Measurements from ENCODE around the gene SLC25A41.

Gene SLC25A41

DNA sequence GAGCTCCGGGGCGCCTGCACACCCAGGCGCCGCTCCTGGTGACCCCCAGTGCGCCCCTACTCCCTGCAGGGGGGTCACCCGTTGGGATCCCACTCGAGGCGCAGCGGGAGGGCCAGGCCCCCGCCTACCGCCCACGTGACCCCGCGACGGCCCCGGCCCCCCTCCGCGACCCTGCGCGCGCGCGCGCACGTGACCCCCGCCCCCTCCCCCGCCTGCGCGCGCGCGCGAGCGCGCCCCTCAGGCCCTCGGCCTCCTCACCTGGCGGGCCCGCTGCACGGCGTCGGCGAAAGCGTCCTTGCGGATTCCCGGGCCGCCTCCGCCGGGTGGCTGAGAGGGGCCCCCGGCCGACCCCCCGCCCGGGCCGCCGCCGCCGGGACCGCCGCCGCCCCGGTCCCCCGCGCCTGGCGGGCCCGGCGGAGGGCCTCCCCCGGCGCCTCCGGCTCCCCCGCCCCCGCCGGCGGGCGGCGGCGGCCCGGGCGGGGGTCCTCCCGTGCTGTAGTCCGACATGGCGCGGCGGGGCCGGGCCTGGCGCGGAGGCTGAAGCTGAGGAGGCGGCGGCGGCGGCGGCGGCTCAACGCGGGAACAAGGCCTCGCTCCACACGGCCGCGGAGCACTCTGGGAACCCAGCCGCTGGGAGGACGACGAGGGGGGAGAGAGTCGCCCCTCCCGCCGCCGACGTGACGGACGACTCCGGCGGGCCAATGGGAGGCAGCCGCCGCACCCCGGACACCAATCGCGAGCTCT, 9.2 kb downstream of the SLC25A41 start, which contains the start of gene KHSRP:
Gene KHSRP, minus strand, starts transcription at position 617 of the 744 bp plus-strand sequence. Its CDS starts 110 bp downstream, at position 507.
- TF ChIP-seq EZH2 (IDR thresholded peaks at IDR 0.05; ENCODE audit: borderline replicate concordance, low read length): no peak
- TF ChIP-seq, protein P1, sequence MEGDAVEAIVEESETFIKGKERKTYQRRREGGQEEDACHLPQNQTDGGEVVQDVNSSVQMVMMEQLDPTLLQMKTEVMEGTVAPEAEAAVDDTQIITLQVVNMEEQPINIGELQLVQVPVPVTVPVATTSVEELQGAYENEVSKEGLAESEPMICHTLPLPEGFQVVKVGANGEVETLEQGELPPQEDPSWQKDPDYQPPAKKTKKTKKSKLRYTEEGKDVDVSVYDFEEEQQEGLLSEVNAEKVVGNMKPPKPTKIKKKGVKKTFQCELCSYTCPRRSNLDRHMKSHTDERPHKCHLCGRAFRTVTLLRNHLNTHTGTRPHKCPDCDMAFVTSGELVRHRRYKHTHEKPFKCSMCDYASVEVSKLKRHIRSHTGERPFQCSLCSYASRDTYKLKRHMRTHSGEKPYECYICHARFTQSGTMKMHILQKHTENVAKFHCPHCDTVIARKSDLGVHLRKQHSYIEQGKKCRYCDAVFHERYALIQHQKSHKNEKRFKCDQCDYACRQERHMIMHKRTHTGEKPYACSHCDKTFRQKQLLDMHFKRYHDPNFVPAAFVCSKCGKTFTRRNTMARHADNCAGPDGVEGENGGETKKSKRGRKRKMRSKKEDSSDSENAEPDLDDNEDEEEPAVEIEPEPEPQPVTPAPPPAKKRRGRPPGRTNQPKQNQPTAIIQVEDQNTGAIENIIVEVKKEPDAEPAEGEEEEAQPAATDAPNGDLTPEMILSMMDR (IDR thresholded peaks at IDR 0.05; ENCODE audit: low read length): no peak
- H3K27ac ChIP-seq (ENCODE audit: low read depth, low read length, poor library complexity, severe bottlenecking): peak within 1 kb of the TSS; percentile 71
- peaks cover 23% of the 10 kb centered on the region for H3K4me1 ChIP-seq (ENCODE audit: insufficient read depth, low read length, severe bottlenecking)
- H2AFZ ChIP-seq (ENCODE audit: low read length): no peak within 1 kb of the TSS
- H3K27me3 ChIP-seq (ENCODE audit: insufficient read depth, low read length): no peaks in the 10 kb centered on the region
- no peaks in the 10 kb centered on the region for H3K9me2 ChIP-seq (ENCODE audit: low read depth, low read length)
- peak within 1 kb of the TSS; percentile 94 for H3K4me3 ChIP-seq (ENCODE audit: low read depth, low read length, poor library complexity, severe bottlenecking)
- H3K79me2 ChIP-seq (ENCODE audit: insufficient read depth, low read length): peaks cover 43% of the 10 kb centered on the region
- H3F3A ChIP-seq (ENCODE audit: insufficient read depth, low read length): no peaks in the 10 kb centered on the region
- H3K36me3 ChIP-seq (ENCODE audit: insufficient read depth, low read length): peaks cover 43% of the 10 kb centered on the region
- H3K9me3 ChIP-seq (ENCODE audit: low read length): no peaks in the 10 kb centered on the region
- no peaks in the 10 kb centered on the region for H4K20me1 ChIP-seq (ENCODE audit: insufficient read depth, low read length)
- H3K9ac ChIP-seq (ENCODE audit: low read length): peak within 1 kb of the TSS; percentile 86
- H3K4me2 ChIP-seq (ENCODE audit: low read length): peak within 1 kb of the TSS; percentile 86

DNA sequence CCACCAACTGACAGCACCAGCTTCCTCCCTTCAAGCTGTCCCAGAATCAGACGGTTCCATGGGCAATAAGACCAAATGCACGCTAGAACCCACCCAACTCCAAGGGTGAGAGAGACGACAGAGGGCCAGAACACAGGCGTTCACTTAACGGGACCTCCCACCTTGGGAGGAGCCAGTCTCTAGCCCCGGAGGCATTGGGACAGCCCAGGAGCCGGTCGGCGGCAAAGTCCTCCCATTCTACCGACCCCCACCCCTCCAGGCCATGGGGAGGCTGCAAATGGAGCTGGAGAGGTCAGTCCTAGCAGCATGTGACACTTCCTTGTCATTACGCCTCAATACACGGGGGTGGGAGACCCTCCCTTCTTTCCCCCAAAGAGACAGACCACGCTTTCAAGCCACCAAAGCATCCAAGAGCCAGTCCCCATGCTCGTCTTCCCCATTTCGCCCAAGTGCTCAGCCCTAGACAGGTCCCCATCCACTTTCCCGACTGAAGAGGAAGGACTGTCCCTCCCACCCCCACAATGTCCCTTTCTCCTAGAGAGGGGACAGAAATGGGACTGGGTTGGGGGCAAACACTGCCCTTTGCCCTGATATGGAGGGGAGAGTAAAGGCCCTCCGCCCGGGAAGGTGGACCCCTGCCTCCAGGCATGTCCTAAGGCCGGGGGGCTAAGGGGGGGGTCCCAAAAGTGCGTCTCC, 9.9 kb downstream of the SLC25A41 start:
- Histone ChIP-seq H2AFZ (ENCODE audit: low read length) (no peak overlapping the region), H3K9me2 (ENCODE audit: low read depth, low read length) (no peaks in the 10 kb centered on the region), H3K4me2 (ENCODE audit: low read length) (peak overlapping the region; percentile 86), H3K27ac (ENCODE audit: low read depth, low read length, poor library complexity, severe bottlenecking) (no peak overlapping the region), H3K27me3 (ENCODE audit: insufficient read depth, low read length) (no peaks in the 10 kb centered on the region), H3K4me1 (ENCODE audit: insufficient read depth, low read length, severe bottlenecking) (peaks cover 23% of the 10 kb centered on the region), H3F3A (ENCODE audit: insufficient read depth, low read length) (no peaks in the 10 kb centered on the region), H4K20me1 (ENCODE audit: insufficient read depth, low read length) (no peaks in the 10 kb centered on the region), H3K9me3 (ENCODE audit: low read length) (no peaks in the 10 kb centered on the region), H3K4me3 (ENCODE audit: low read depth, low read length, poor library complexity, severe bottlenecking) (peak overlapping the region; percentile 94), H3K9ac (ENCODE audit: low read length) (peak overlapping the region; percentile 86), H3K36me3 (ENCODE audit: insufficient read depth, low read length) (peaks cover 51% of the 10 kb centered on the region), H3K79me2 (ENCODE audit: insufficient read depth, low read length) (peaks cover 43% of the 10 kb centered on the region)
- TF ChIP-seq, protein P1 (IDR thresholded peaks at IDR 0.05; ENCODE audit: low read length): no peak
- TF ChIP-seq EZH2 (IDR thresholded peaks at IDR 0.05; ENCODE audit: borderline replicate concordance, low read length): no peak

DNA sequence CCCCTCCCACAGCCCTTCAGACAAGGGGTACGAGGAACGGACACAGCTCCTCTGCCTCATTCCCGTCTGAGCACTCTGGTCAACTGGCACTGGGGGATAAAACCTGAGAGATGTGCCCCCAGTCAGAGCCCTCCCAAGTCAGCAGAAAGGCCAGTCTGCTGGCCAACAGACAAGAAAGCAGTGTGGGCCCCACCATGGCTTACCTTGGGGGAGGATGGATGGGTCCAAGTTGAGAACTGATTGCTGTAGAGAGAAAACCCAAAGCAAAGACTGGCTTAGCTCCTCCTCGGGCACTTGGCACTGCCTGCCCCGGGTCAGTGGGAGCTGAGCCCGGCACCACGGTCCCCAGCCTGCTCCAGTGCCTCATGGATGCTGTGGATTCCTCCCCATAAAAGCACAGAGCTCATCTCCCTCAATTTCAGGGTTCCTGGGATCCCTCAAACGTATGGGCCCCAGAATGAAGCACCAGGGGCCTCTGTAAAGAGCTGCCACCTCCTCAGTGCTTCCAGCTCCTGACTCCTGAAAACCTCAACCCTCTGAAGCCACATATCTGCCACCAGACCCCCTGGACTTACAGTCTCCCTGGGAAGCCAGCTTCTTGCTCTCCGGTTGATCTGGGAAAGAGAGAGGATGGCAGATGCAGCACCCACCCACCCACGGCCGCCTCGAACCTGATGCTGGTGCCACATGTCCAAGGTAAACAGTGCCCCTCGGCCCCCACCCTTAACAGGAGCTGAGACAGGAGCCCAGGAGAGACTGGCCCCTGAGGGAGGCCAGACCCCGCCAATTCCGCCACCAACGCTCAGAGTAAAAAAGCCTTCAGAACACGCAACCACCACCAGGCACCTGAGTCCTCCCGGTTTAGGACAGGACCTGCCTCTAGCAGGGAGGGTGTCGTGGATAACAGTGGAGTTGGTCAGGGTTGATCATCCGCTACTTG, 12.2 kb downstream of the SLC25A41 start:
- H3K4me2 ChIP-seq (ENCODE audit: low read length): no peak overlapping the region
- no peak overlapping the region for H3K27ac ChIP-seq (ENCODE audit: low read depth, low read length, poor library complexity, severe bottlenecking)
- no peak overlapping the region for H3K9ac ChIP-seq (ENCODE audit: low read length)
- H3K4me1 ChIP-seq (ENCODE audit: insufficient read depth, low read length, severe bottlenecking): peaks cover 23% of the 10 kb centered on the region
- no peak overlapping the region for H3K4me3 ChIP-seq (ENCODE audit: low read depth, low read length, poor library complexity, severe bottlenecking)
- peaks cover 43% of the 10 kb centered on the region for H3K79me2 ChIP-seq (ENCODE audit: insufficient read depth, low read length)
- H3K9me2 ChIP-seq (ENCODE audit: low read depth, low read length): no peaks in the 10 kb centered on the region
- H3F3A ChIP-seq (ENCODE audit: insufficient read depth, low read length): no peaks in the 10 kb centered on the region
- no peak overlapping the region for H2AFZ ChIP-seq (ENCODE audit: low read length)
- TF ChIP-seq, protein P1 (IDR thresholded peaks at IDR 0.05; ENCODE audit: low read length): no peak
- no peak for TF ChIP-seq EZH2 (IDR thresholded peaks at IDR 0.05; ENCODE audit: borderline replicate concordance, low read length)
- H3K9me3 ChIP-seq (ENCODE audit: low read length): no peaks in the 10 kb centered on the region
- H4K20me1 ChIP-seq (ENCODE audit: insufficient read depth, low read length): no peaks in the 10 kb centered on the region
- peaks cover 74% of the 10 kb centered on the region for H3K36me3 ChIP-seq (ENCODE audit: insufficient read depth, low read length)
- H3K27me3 ChIP-seq (ENCODE audit: insufficient read depth, low read length): no peaks in the 10 kb centered on the region
